Cortex of kidney (tissue), 1 donor: ENCODE measurements around the gene GRIA1.

Source experiments
- DNase-seq: peaks from one replicate; lab custom pipeline; 2025; lab: John Stamatoyannopoulos, UW

Gene GRIA1

DNA sequence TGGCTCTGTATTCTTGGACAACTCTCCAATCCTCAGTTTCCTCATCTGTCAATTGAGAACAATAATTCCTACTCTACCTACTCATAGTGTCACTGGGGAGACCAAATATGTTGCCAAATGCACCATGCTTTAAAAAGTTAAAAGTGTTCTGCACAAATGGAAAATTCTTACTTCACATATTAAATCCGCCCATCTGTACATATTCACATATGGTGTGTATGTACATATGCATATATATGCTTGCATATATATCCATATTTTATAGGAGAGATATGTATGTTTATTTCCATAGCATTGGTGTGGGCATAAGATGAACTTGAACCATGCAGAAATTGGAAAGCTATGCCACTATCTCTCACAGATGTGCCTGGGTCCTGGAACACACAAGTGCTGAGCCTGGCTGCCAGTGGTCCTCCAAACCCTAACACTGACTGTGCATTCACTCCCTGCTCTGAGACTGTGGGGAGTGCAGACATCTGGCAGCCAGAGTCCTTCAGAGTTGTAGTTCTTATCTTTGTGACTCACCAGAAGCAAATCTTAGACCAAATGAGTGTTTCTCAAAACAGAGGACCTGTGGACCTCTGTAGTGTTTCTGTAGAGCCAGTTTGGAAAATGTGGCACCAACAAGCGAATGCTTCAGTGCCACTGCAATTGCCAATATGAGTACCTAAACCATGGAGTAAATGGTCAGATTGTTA, 168.7 kb downstream of the GRIA1 start:
- DNase-seq, result no peak

DNA sequence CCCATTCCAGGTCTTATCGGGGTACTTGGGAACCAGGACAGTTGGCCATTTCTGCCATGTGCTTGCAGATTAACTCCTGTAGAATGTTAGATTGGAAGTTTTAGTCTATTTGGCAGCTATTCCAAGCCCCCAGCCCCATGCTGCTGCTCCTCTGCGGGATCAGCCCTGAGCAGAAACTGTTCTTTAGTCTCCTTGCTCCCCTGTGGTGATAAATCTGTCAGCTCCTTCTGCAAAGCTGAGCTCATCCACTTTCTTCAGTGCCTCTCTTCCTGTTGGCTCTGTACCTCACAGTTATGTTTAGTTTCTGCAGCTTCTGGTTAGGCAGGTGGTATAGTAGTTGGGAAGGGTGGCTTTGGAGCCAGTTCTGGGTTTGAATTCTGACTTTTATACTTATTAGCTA, 170.4 kb downstream of the GRIA1 start:
- no peak for DNase-seq

DNA sequence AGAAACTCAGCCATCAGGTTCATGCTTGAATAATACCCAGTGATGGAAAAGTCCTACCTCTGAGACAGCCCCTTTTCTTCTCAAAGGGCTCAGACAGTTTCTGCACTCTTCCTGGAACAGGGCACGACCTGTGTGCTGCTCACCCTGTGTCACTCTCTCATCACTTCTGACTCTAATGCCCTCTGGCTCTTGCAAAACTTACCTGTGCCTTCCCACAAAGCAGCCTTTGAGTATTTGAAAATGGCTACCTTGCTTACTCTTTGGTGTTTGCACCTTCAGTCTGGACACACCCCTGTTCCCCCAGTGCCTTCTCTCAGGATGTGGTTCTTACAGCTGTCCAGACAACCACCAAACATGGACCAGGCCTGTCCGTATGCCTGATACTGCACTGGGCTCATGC, 171.4 kb downstream of the GRIA1 start:
- no peak for DNase-seq

DNA sequence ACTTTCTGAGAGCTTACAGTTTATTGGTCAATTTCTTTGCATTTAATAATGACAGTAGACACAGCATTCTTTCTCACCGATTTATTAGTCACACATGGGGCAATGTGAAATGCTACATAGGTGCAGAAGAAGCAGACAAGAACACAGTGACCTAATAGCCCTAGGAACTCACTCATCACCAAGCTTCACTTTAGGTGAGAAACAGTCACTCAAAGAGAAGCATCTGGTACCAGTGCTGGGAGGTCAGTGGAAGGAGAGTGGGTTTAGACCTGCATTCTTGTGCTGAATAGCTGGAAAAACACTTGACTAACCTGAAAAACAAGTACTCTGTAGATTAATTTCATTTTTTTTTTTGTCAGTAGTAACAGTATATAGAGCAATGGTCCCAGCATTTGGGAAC, 179.6 kb downstream of the GRIA1 start:
- DNase-seq, result no peak

DNA sequence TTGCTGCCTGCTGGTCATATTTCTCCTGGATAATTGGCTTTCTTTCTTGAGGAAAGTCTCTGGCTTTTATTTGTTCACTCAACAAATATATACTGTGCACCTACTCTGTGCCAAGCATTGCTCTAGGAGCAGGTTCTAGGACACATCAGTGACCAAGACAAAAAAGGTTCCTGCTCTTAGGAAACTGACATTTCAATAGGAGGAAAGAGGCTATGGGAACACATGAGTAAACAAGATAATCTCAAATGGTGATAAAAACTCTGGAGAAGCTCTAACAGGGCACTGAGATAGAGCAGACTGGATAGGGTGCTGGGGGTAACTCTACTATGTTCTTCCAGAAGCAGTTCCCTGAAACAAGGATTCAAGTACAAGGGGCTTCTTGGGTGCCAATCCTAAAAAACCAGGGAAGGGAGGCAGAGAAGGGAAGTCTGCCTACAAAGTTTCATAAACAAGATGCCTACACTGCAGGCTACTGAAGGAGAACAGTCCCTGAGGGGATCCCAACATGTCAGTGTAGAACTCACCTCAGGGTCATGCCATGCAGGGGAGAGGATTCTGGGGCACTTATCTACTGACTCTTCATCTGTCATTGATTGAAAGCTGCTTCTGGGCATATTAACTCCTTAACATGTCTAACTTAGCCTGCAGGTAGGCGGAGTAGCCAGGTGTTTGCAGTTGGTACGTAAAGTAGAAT, 181.3 kb downstream of the GRIA1 start:
- DNase-seq, result no peak

DNA sequence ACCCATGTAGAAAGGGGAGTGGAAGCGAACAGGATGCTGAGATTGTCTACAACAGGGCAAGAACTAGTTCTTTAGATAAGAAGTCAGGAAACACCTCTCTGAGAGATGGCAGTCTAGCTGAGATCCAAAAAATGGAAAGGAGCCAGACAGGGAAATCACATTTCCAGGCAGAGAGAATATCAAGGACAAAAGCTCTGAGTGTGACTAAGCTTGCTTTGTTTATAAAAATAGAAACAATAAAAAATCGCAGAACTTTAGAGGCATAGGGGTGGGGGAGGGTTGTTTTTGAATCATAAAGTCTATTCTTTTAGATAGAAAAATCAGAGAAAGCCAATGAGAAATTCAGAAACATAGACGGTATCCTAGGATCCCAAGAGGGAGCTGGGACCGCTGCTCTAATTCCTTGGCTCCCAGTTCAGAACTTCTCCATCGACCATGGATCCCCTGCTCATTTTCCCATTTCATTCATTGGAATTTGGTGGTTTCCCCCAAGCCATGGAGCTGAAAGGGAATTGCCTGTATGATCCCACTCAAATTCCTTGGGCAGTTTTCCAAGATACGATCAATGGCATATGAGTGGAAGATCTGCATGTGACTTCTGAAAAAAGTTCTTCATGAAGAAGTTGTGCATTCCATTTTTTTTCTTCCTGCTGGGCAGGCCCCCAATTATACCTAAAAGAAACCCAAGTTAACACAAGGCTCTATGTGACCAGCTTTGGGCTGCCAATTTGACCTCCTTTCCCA, 182.0 kb downstream of the GRIA1 start:
- no peak for DNase-seq

DNA sequence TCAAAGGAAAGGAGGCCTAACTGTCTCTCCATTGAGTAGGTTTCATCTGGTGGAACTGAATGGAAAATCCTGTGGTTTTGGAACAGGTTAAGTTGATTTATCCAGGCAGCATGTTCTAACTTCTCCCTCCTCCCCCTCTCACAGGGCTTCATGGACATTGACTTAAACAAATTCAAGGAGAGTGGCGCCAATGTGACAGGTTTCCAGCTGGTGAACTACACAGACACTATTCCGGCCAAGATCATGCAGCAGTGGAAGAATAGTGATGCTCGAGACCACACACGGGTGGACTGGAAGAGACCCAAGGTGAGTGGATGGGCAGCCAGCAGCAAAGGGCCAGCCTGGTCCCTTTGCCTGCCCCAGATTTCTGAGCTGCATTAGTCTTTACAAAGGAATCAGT, 183.9 kb downstream of the GRIA1 start:
- DNase-seq, result no peak

DNA sequence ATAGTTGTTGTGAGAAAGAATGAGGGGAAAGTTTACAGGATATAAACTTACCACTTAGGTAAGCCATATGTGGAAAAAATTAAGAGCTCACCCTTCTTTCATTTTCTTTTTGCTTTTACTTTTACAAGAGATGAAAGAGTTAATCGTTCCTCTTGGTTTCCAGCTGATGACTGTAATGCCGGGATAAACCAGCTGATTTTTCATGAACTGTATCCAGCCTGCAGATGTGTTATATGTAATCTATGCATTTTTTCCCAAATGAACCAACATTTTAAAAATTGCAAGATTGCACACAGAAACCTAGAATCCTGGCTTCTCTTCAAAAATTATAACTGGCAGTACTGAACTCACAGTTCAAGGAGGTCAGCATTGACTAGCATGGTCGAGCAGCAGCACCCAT, 185.9 kb downstream of the GRIA1 start:
- no peak for DNase-seq

DNA sequence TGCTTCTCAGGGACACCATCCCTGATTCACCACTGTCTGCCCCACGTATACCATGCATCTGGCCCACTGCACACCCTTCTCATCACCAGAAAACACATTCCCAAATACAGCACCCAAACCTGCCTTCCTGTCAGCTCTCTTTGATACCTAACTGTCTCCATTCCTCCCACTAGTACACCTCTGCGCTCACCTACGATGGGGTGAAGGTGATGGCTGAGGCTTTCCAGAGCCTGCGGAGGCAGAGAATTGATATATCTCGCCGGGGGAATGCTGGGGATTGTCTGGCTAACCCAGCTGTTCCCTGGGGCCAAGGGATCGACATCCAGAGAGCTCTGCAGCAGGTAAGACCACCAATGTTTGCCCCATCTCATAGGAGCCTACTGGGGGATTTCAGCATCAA, 186.4 kb downstream of the GRIA1 start:
- no peak for DNase-seq

DNA sequence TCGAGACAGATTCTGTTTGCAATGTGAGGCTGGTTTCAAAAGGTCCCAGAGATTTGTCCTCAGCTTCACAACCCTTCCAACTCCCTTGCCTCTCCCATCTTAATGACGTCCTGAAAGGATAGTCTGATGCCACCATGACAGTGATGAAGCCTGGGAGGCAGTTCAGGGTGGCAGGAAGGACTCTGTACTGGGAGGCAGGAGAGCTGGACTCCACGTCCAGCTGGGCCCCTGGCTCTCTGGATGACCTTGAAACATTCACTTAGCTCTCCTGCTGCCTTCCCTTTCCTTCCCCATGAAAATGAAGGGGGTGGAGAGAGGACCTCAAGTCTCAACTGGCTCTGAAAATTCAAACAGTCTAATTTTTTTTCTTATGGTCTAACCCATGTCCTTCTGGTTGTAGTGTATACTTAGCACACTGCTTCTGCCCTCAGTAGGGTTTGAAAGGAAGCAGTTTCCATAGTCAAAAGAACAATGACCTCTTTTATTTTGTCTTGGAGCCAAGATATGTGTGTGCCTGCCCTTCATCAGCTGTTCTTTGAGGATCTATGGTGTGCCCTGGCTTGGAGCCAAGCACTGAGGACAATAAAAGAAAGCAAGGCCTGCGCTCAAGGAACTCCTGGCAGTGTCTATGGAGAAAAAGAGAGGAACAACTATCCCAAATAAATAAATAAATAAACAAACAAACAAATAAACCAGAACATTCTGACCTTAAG, 188.3 kb downstream of the GRIA1 start:
- no peak for DNase-seq

DNA sequence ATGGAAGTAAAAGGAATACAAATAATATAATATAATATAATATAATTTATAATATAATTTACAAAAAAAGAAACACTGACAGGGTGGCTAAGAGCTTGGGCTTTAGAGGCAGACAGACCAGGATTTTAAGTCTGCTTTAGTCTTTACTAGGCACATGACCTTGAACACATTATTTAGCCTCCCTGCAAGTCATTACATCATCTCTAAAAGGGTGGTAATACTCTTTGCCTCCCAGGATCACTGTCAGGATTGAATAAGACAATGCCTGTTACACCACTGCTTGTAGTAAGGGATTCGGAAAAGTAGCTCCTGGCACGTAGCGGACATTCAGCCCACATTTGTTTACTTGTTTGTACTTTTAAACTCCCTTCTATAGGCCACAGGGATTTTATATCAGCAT, 199.8 kb downstream of the GRIA1 start:
- DNase-seq, result no peak

DNA sequence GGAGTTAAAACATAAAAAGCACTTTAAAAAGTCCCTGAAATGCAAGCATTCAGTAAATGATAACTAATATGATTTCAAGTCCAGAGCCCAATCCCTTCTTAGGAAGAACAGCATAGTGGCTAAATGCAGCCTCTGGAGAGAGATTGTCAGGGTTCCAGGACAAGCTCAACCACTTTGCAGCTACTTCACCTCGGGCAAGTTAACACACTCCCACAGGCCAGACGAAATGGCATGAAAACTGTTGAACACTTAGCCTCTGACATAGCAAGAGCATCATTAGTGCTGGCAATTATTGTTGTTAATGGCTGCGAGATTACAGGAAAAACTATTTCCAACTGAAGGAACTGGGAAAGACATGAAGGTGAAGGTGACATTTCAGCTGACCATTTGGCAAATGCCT, 205.8 kb downstream of the GRIA1 start:
- DNase-seq, result no peak

DNA sequence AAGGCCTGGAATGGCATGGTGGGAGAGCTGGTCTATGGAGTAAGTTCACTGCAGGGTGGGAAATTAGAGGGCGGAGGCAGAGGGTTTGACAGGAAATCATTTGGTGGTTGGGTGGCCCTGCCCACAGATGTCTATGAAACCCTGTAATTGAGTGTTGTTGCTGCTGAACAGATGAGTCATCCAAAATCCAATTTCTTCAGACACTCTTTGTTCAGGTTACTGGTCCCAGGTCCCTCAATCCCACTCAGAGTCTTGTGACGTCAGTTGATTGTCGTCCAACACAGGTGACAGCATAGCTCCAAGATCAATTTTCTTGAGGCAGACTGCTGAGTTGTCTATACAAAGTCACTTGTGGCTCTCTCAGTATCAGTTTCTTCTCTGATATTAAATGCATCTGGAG, 208.6 kb downstream of the GRIA1 start:
- no peak for DNase-seq

DNA sequence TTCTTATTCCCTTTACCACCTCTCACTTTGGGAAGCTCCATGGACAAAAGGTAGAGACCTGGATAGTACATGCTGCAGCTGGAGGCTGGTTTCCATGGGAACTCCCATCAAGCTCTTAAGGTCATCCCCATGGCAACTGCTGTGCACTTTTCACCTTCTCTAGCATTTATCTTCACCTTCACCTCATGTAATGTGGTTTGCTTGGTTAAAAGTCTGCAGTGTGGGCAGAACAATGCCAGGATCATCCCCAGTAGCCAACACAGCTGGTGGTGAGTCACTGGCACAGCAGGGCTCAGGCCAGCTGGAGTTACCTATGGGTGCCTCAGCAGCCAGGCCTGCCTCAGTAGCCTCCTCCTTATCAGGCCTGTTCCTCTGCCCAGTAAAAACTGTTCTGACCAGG, 210.5 kb downstream of the GRIA1 start:
- DNase-seq, result no peak

DNA sequence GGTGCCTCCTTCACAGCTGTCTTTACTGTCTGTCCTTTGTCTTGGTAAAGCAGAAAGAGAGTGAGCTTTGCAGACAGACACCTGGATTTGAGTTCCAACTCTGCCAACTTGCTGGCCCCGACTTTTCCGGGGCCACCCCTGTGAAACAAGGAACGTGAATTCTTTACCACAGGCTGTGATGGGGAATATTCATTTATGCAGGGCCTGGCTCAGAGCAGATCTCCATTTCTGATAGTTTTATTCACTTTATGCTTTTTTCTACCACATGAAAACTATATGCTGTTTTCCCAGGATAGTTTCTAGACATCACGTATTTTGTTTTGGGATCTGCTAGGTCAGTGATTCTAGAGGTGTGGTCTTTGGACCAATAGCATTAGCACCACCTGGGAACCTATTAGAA, 211.8 kb downstream of the GRIA1 start:
- no peak for DNase-seq

DNA sequence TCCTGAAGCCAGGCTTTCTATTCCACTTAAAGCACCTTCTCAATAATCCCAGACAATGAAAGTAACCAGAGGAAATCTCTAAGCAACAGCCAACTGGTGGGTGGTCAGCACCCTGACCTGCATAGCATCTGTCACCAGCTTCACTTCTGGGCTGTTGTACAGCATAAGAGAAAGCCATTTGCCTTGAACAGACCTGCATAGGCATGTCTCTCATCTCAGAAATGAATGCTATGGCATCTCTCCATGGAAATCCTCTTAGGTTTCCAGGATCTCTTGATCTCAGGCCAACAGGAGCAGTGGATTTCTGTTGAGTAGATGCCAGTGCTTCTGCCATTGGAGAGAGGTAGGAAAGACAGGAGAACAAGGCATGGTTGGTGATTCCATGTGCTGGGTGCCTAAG, 213.6 kb downstream of the GRIA1 start:
- no peak for DNase-seq

DNA sequence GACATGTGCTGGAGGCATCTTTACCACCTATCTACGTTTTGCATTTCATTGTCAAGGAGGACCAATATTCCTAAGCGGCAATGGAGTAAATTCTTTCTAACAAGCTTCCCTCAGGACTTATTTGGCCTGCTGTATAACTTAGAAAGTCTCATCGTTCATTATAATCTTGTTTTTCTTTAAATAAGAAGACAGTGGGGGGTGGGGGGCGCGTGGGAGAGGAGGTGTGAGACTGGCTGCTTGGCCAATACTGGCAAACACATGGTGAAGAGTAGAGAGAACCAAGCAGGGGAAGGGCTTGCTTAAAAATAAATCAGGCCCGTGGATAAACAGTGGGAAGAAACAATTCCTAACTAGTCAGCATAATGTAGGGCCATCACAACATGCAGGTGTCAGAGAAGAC, 217.2 kb downstream of the GRIA1 start:
- no peak for DNase-seq

DNA sequence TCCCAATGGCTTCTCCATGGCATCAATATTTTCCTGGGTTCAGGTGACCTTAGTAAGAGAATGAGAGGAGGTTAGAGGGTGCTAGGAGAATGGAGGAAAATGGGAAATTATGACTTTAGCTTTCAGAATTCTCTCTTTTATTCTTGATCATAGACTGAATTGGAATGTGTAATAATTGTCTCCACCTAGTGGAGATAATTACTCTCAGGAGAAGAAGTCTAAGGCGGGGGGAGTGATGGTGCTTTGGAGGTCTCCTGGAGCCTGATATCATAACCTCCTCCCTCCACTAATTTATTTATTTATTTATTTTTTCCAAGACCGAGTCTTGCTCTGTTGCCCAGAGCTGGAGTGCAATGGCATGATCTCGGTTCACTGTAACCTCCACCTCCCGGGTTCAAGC, 221.3 kb downstream of the GRIA1 start:
- DNase-seq, result no peak

DNA sequence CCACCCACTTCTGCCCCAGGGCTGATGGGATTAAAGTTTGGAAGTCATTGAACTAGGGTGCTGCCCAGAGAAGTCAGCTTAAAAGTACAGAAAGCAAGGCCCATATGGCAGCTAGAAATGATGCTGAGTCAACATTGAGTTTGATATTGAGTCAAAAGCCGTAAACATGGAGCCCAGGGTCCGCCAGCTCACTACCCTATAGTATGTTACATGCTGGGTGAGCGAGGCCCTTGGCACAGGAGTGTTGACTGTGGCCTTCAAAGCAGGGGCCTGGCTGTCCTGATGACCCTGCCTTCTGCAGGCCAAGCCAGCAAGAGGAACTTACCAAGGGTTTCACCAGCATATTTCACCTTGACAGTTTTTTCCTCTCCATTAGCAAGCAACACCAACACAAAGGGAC, 222.5 kb downstream of the GRIA1 start:
- no peak for DNase-seq

DNA sequence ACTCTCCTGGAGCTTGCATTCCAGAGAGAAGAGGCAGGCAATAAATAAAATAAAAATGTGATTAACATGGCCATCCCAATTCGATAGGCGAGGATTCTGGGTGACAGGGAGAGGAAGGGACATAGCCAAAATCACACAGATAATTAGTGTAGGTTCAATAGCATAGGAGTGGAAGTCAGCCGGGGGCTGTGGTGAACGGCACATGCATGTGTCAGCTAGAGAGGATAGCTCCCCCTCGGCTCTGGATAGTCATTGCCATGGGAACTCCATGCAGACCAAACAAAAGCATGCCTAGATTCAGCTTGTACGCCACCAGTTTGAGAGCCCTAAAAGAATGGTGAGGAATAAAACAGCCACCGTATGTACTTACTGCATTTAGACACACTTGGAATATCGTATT, 223.5 kb downstream of the GRIA1 start:
- DNase-seq, result no peak

DNA sequence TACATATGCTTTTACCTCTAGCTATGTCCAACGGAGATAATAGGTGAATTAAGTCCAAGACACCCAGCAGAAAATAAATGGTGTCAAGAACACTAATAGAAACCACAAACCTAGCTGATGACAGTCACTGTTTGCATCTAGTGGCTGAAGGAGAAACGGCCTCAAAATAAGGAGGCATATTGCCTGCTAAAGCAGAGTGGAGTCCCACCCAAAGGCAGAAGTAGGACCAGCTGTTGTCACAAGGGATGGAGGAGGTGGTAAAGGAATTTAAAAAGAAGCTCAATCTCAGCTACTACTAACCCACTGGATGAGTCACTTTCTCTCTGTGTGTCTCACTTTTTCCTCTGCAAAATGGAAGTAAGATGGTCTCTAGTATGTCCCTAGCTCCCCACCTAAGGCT, 224.3 kb downstream of the GRIA1 start:
- DNase-seq, result no peak

DNA sequence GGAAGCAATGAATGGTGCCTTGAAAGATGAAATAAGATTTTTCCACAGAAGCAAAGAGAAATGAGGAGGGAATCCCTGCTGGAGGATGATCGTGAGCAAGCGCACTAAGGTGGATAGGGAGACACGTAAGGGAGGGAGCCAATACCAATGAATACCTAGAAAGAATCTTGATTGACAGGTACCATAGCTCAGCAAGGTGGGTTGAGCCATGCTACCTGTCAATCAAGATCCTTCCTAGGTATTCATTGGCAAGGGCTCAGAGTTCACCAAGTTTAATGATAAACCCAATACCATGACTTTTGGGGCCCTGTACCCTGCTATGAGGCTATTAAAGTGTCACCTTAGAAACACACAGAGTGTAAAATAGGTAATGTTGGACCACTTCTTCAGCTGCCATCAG, 226.8 kb downstream of the GRIA1 start:
- DNase-seq, result no peak

DNA sequence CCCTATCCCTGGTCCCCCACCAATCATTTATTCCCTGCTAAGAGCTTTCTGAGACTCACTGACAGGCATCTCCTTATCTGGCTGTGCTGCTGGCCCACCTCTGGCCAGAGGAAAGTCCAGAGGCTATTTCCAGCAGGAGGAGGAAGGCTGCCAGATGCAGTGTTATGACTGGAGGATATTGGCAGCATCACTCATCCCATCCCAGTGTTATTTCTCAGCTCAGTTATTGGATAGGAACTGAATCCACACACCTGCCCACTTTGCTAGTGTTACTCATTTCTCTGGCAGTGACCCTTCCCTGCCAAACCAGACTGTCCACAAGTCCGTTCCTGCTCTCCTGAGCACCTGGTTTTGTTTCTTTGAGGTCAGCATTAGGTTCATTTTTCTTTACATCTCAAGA, 228.2 kb downstream of the GRIA1 start:
- DNase-seq, result no peak
